LNCaP clone FGC (cell line): Measurements from ENCODE around the gene CLIC6.

Experiments used
- DNase-seq: peaks from one replicate; pipeline ENCODE4 v3.0.0-alpha.2; 2011; ENCODE audit warnings: low read depth
- H3K4me3 ChIP-seq: 2 replicates; pipeline ENCODE4 v1.5.1; 2011; ENCODE audit warnings: mild to moderate bottlenecking, low read depth, low read length, control low read depth
- CTCF ChIP-seq: IDR thresholded peaks from 2 replicates; pipeline ENCODE4 v1.5.1; 2012; ENCODE audit warnings: mild to moderate bottlenecking; ENCODE audit not compliant: control insufficient read depth, insufficient read depth; ENCODE audit errors: extremely low read depth

The CLIC6 gene

GRCh38 chr21:34630536-34631143 is 38.2 kb upstream of the CLIC6 start:
- peak; percentile 17 for DNase-seq
- no peak overlapping the region for H3K4me3 ChIP-seq
- peak; percentile 84 for TF ChIP-seq CTCF

- H3K4me3 ChIP-seq, result no peak overlapping the region
- no peak for DNase-seq
- TF ChIP-seq CTCF, result no peak
Measured at GRCh38 chr21:34632498-34632897, 36.3 kb upstream of the CLIC6 start.

- TF ChIP-seq CTCF, result 0 out of 2 replicates have a peak, but pooled peaks have one; percentile 17
- H3K4me3 ChIP-seq, result no peak overlapping the region
- no peak for DNase-seq
Measured at GRCh38 chr21:34635307-34635706, 33.5 kb upstream of the CLIC6 start.

GRCh38 chr21:34636961-34637360 is 31.8 kb upstream of the CLIC6 start:
- H3K4me3 ChIP-seq, result no peak overlapping the region
- DNase-seq, result no peak
- TF ChIP-seq CTCF, result no peak

DNA sequence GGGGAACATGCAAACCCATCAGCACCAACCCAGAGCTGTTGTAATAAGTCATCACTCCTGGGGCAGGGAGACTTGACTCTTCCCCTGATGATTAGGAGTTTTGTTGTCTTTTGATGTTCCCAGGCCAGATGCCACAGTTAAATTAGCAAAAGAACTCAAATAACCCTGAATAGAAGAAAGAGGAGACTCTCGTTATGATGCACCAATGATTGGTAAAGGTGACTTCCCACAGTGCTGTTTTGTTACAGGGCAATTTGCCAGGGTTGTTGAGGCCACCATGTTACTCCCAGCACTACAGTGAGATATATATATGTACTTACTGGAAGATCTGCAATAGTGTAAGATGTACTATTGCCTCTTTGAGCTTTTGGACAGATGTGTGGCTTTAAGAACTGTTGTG is 29.5 kb upstream of the CLIC6 start:
- H3K4me3 ChIP-seq, result no peak overlapping the region
- no peak for TF ChIP-seq CTCF
- DNase-seq, result no peak

DNA sequence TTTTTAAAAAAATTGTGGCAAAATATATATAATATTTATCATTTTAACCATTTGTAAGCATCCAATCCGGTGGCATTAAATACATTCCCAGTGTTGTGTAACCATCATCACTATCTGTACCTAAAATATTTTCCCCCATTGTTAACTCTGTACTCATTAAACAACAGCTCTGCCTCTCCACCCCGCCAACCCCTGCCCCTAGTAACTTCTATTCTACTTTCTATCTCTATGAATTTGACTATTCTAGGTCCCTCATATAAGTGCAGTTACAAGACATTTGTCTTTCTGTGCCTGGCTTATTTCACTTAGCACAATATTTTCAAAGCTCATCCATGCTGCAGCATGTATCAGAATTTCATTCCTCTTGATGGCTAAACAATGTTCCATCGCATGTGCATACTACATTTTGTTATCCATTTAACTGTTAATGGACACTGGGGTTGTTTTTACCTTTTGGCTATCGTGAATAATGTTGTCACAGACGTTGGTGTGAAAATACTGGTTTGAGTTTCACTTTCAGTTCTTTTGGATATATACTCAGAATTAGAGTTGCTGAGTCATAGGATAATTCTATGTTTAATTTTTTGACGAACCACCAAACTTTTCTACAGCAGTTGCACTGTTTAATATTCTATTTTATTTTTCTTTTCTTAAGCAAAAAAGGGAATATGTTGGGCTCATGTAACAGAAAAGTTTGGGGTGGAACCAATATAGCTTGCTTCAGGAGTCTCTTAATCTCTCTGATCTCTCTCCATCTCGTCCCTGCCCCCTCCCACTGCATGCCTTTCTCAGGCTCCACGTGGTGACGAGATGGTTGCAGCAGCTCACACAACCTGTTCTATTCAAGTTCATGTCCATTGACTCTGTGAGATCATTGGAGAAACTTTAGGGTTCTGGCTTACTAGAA is 28.7 kb upstream of the CLIC6 start:
- no peak for DNase-seq
- no peak for TF ChIP-seq CTCF
- no peak overlapping the region for H3K4me3 ChIP-seq
